ENCODE data around the gene RETSAT.
"Not testable (repeated sequence)": the region's sequence is repeated elsewhere in the genome, so short reads cannot be mapped to it uniquely, and the experiment has no call there.

RETSAT gene

GRCh38 chr2:85342156-85342555, 12.2 kb downstream of the RETSAT start:
- no peak for DNase-seq (ENCODE audit: low spot score)
- TF ChIP-seq, protein P1, sequence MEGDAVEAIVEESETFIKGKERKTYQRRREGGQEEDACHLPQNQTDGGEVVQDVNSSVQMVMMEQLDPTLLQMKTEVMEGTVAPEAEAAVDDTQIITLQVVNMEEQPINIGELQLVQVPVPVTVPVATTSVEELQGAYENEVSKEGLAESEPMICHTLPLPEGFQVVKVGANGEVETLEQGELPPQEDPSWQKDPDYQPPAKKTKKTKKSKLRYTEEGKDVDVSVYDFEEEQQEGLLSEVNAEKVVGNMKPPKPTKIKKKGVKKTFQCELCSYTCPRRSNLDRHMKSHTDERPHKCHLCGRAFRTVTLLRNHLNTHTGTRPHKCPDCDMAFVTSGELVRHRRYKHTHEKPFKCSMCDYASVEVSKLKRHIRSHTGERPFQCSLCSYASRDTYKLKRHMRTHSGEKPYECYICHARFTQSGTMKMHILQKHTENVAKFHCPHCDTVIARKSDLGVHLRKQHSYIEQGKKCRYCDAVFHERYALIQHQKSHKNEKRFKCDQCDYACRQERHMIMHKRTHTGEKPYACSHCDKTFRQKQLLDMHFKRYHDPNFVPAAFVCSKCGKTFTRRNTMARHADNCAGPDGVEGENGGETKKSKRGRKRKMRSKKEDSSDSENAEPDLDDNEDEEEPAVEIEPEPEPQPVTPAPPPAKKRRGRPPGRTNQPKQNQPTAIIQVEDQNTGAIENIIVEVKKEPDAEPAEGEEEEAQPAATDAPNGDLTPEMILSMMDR (IDR thresholded peaks at IDR 0.05; ENCODE audit: extremely low read depth, missing control alignments): no peak

GRCh38 chr2:85341269-85342029, 12.9 kb downstream of the RETSAT start:
- DNase-seq (ENCODE audit: low spot score): no peak
- TF ChIP-seq, protein P1 (IDR thresholded peaks at IDR 0.05; ENCODE audit: extremely low read depth, missing control alignments): no peak

- TF ChIP-seq, protein P1 (IDR thresholded peaks at IDR 0.05; ENCODE audit: extremely low read depth, missing control alignments): no peak
- no peak for DNase-seq (ENCODE audit: low spot score)
Measured at GRCh38 chr2:85340034-85340892, 14.1 kb downstream of the RETSAT start.

DNA sequence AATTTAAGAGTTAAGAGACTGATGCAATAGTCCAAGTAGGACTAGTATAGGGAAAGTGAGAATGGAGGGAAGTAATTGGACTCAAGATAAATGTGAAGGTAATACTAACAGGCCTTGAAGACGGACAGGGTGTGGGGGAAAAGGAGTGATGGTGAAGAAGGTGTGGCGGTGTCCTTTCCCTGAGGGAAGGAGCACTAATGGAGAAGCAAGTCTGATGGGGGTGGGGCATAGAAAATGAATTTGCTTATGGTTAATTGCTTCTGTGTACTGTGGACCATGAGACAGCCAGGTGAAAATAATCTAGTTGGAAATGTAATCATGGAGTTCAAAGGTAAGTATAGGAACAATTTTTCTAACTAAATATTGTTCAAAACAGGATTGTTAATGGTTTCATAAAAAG, 19.4 kb downstream of the RETSAT start:
- no peak for DNase-seq (ENCODE audit: low spot score)

GRCh38 chr2:85333877-85334276, 20.5 kb downstream of the RETSAT start:
- not testable (repeated sequence) for DNase-seq (ENCODE audit: low spot score)

More for the DNA sequence above, 19.4 kb downstream of the RETSAT start:
- TF ChIP-seq, protein P1 (IDR thresholded peaks at IDR 0.05; ENCODE audit: extremely low read depth, missing control alignments): no peak

- TF ChIP-seq, protein P1 (IDR thresholded peaks at IDR 0.05; ENCODE audit: extremely low read depth, missing control alignments): no peak
- DNase-seq (ENCODE audit: low spot score): no peak
Measured at GRCh38 chr2:85330839-85331636, 23.3 kb downstream of the RETSAT start.

DNA sequence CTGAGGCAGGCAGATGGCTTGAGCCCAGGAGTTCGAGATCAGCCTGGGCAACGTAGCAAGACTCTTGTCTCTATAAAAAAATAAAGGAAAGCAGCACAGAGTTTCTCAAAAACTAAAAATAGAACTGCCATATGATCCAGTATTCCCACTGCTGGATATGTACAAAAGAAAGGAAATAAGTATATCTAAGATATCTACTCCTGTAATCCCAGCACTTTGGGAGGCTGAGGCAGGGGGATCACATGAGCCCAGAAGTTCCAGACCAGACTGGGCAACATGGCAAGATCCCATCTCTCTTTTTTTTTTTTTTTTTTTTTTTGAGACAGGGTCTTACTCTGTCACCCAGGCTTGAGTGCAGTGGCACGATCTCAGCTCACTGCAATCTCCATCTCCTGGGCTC, 24.6 kb downstream of the RETSAT start:
- DNase-seq (ENCODE audit: low spot score): not testable (repeated sequence)

GRCh38 chr2:85329181-85329651, 25.1 kb downstream of the RETSAT start:
- TF ChIP-seq, protein P1 (IDR thresholded peaks at IDR 0.05; ENCODE audit: extremely low read depth, missing control alignments): no peak
- no peak for DNase-seq (ENCODE audit: low spot score)

Measured in GM20000 (cell line).